Activated T-cell treated with anti-CD3 and anti-CD28 coated beads, Interleukin-2, amount 50 U/mL, for 72 hours (primary cell): ENCODE measurements around the gene NR2F1-AS1. TPM values are rescaled to one million over a fixed set of nuclear protein-coding genes. Genes with fewer than 3 reads are reported as not detected.

Source experiments
- ATAC-seq, 2 donors: fragments of 150-1000 bp; cut with Tn5 transposase; replicated peaks in 1 of 2; 2 replicates each; pipeline ENCODE4 v1.10.0; 2021; ENCODE audit warnings: moderate library complexity in 2 of 2, mild to moderate bottlenecking in 1 of 2
- DNase-seq, 2 donors: peaks; one replicate each; pipeline ENCODE4 v3.0.0; 2021 to 2022; ENCODE audit warnings: mixed read lengths in 1 of 2
- H3K27ac Mint-ChIP-seq: one replicate; pipeline ENCODE4 v1.8.0; 2022; ENCODE audit warnings: mild to moderate bottlenecking, moderate library complexity, mixed read lengths
- H3K27me3 Mint-ChIP-seq: one replicate; pipeline ENCODE4 v1.8.0; 2022; ENCODE audit warnings: low read depth, mixed read lengths
- H3K36me3 Mint-ChIP-seq, 2 donors: one replicate each; pipeline ENCODE4 v1.8.0; 2022; ENCODE audit warnings: mixed read lengths in 2 of 2, mild to moderate bottlenecking in 1 of 2; ENCODE audit not compliant: insufficient read depth in 2 of 2
- H3K4me1 Mint-ChIP-seq: one replicate; pipeline ENCODE4 v1.8.0; 2022; ENCODE audit warnings: low read depth, mixed read lengths
- H3K4me3 Mint-ChIP-seq, 2 donors: one replicate each; pipeline ENCODE4 v1.8.0; 2022; ENCODE audit warnings: mild to moderate bottlenecking in 2 of 2, mixed read lengths in 2 of 2, moderate library complexity in 2 of 2
- H3K9me3 Mint-ChIP-seq, 2 donors: one replicate each; pipeline ENCODE4 v1.8.0; 2022; ENCODE audit warnings: mixed read lengths in 2 of 2
- total RNA-seq, 2 donors: library from RNA; stranded (reverse); gene quantifications; one replicate each; pipeline ENCODE4 v1.2.3, GENCODE V29; 2022

Gene NR2F1-AS1
- total RNA-seq, 2 donors from 2014 or later: 0.41 to 0.93 TPM

- Mint-ChIP-seq H3K36me3 (peaks cover 7 to 8% of the 10 kb centered on the region in 2 donors), H3K9me3 (peaks cover 0 to 1% of the 10 kb centered on the region in 2 donors), H3K4me3 (no peak overlapping the region), H3K4me1 (peaks cover 34% of the 10 kb centered on the region), H3K27me3 (peaks cover 86% of the 10 kb centered on the region), H3K27ac (no peak overlapping the region)
- no peak for ATAC-seq
- no peak for DNase-seq
Observed at GRCh38 chr5:93589829-93590215, 8.8 kb upstream of the NR2F1-AS1 start.

- Mint-ChIP-seq H3K27ac (no peak overlapping the region), H3K27me3 (peaks cover 81% of the 10 kb centered on the region), H3K4me1 (peaks cover 34% of the 10 kb centered on the region), H3K9me3 (peaks cover 0 to 1% of the 10 kb centered on the region in 2 donors), H3K36me3 (peaks cover 4 to 7% of the 10 kb centered on the region in 2 donors), H3K4me3 (peak overlapping the region; percentile 24 to 74)
- DNase-seq (no peak), ATAC-seq (no peak)
Observed at GRCh38 chr5:93589152-93589828, 8.3 kb upstream of the NR2F1-AS1 start.

GRCh38 chr5:93588352-93589151, 7.5 kb upstream of the NR2F1-AS1 start:
- Mint-ChIP-seq H3K27ac (no peak overlapping the region), H3K27me3 (peaks cover 74% of the 10 kb centered on the region), H3K36me3 (peaks cover 4 to 7% of the 10 kb centered on the region in 2 donors), H3K4me3 (peak overlapping the region; percentile 74 to 76), H3K9me3 (peaks cover 0 to 1% of the 10 kb centered on the region in 2 donors), H3K4me1 (peaks cover 33% of the 10 kb centered on the region)
- DNase-seq (no peak), ATAC-seq (peak in 1 of 2 donors; percentile 18)

- H3K27ac Mint-ChIP-seq: peak overlapping the region; percentile 74
- DNase-seq (no peak), ATAC-seq (no peak)
- peaks cover 4 to 7% of the 10 kb centered on the region in 2 donors for H3K36me3 Mint-ChIP-seq
- H3K4me3 Mint-ChIP-seq: peak overlapping the region; percentile 59 to 76
- H3K4me1 Mint-ChIP-seq: peaks cover 25% of the 10 kb centered on the region
- peaks cover 66% of the 10 kb centered on the region for H3K27me3 Mint-ChIP-seq
- H3K9me3 Mint-ChIP-seq: peaks cover 0 to 1% of the 10 kb centered on the region in 2 donors
Observed at GRCh38 chr5:93587597-93588351, 6.8 kb upstream of the NR2F1-AS1 start.

- Mint-ChIP-seq H3K4me1 (peaks cover 25% of the 10 kb centered on the region), H3K9me3 (peaks cover 0 to 1% of the 10 kb centered on the region in 2 donors), H3K27me3 (peaks cover 58% of the 10 kb centered on the region), H3K36me3 (peaks cover 4 to 7% of the 10 kb centered on the region in 2 donors), H3K27ac (no peak overlapping the region), H3K4me3 (peak overlapping the region; percentile 59 to 76)
- ATAC-seq (no peak), DNase-seq (no peak)
Observed at GRCh38 chr5:93586736-93587596, 5.9 kb upstream of the NR2F1-AS1 start.

- H3K4me1 Mint-ChIP-seq: peaks cover 26% of the 10 kb centered on the region
- no peak overlapping the region for H3K27ac Mint-ChIP-seq
- peaks cover 51% of the 10 kb centered on the region for H3K27me3 Mint-ChIP-seq
- DNase-seq (no peak), ATAC-seq (no peak)
- peaks cover 4 to 7% of the 10 kb centered on the region in 2 donors for H3K36me3 Mint-ChIP-seq
- peaks cover 0 to 1% of the 10 kb centered on the region in 2 donors for H3K9me3 Mint-ChIP-seq
- peak overlapping the region; percentile 77 to 89 for H3K4me3 Mint-ChIP-seq
Observed at GRCh38 chr5:93585767-93586385, 4.9 kb upstream of the NR2F1-AS1 start.

DNA sequence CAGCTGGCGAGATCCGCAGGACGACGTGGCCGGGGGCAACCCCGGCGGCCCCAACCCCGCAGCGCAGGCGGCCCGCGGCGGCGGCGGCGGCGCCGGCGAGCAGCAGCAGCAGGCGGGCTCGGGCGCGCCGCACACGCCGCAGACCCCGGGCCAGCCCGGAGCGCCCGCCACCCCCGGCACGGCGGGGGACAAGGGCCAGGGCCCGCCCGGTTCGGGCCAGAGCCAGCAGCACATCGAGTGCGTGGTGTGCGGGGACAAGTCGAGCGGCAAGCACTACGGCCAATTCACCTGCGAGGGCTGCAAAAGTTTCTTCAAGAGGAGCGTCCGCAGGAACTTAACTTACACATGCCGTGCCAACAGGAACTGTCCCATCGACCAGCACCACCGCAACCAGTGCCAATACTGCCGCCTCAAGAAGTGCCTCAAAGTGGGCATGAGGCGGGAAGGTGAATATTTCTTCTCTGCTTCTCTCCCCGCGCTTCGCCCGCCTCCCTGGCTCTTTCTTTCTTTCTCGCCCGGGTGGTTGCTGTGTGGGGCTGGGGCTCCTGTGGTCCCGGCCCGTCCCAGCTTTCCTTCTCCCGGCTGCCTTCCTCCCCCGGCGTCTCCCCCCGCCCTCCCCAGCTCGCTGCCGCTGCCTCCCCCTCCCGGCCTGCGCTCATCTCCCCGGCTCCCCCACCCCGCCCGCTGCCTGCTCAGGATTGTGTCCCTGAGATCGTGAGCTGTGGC, 4.2 kb upstream of the NR2F1-AS1 start:
- Mint-ChIP-seq H3K27me3 (peaks cover 52% of the 10 kb centered on the region), H3K9me3 (peaks cover 0 to 1% of the 10 kb centered on the region in 2 donors), H3K27ac (no peak overlapping the region), H3K4me3 (peak overlapping the region; percentile 77 to 89), H3K4me1 (peaks cover 32% of the 10 kb centered on the region), H3K36me3 (peaks cover 4 to 9% of the 10 kb centered on the region in 2 donors)
- ATAC-seq (no peak), DNase-seq (no peak)

DNA sequence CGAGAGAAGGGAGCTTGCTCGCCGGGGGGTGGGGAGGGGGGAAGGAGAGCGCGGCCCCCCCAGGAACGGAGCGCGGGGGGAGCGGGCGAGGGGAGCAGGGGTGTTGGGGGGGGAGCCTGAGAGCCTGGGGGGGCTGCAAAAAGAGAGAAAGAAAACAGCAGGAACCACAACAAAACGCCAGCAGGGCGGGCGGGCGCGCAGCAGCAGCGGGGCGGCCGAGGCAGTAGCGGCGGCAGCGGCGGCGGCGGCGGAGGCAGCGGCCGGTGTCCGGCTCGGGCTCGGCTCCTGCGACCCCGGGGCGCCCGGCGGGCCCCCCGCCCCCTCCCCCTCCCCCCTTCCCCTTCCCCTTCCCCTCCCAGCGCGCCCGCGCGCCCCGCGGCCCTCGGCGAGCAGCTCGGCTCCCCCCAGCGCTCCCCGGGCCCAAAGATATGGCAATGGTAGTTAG, 3.6 kb upstream of the NR2F1-AS1 start:
- Mint-ChIP-seq H3K36me3 (peaks cover 4 to 9% of the 10 kb centered on the region in 2 donors), H3K4me3 (peak overlapping the region; percentile 37 to 55)

DNA sequence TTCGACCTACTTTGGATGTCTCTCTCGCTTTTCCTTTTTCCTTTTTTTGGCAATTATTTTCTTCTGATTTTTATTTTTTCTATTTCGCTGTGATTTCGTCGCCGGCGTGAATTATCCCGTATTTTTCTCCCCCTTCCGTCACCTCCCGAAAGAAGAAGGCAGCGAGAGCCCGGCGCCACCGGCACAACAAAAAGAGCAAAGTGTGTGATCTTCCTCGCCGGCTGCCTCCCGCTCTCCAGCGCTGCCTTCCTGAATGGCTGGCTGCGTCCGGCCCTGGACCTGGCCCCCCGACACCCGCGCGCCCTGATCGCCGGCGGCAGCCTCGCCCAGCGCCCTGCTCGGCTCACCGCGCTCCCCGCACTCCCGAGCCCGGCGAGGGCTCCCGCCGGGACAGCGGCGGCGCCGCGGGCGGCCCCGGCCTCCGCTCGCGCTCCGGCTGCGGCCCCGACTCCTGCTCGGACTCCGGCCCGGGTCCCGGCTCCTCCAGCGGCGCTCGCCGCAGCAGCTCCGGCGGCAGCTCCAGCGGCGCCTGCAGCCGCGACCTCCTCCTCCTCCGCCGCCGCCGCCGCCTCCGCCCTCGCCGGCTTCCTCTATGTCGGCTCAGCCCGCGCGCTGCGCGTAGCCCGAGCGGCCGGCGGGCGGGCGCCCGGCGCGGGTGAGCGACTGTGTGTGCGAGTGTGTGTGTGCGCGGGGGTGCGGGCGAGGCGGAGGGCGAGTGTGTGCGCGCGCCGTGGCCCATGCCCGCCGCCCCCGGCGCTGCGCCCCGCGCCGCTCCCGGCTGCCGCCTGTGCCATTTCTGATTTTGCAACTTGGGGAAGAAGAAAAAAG, 3.0 kb upstream of the NR2F1-AS1 start:
- Mint-ChIP-seq H3K4me3 (peak overlapping the region; percentile 37 to 55), H3K27ac (peak overlapping the region; percentile 79), H3K27me3 (peaks cover 41% of the 10 kb centered on the region), H3K9me3 (peaks cover 0 to 1% of the 10 kb centered on the region in 2 donors), H3K36me3 (peaks cover 4 to 8% of the 10 kb centered on the region in 2 donors), H3K4me1 (peaks cover 33% of the 10 kb centered on the region)
- DNase-seq: no peak
- ATAC-seq: peak; percentile 38 to 51

More for the DNA sequence above, 3.6 kb upstream of the NR2F1-AS1 start:
- Mint-ChIP-seq H3K27me3 (peaks cover 47% of the 10 kb centered on the region), H3K9me3 (peaks cover 0 to 1% of the 10 kb centered on the region in 2 donors), H3K4me1 (peaks cover 33% of the 10 kb centered on the region), H3K27ac (no peak overlapping the region)
- ATAC-seq (no peak), DNase-seq (no peak)

GRCh38 chr5:93583439-93583767, 2.4 kb upstream of the NR2F1-AS1 start:
- peaks cover 28% of the 10 kb centered on the region for H3K4me1 Mint-ChIP-seq
- ATAC-seq: no peak
- peaks cover 39% of the 10 kb centered on the region for H3K27me3 Mint-ChIP-seq
- no peak for DNase-seq
- no peak overlapping the region for H3K4me3 Mint-ChIP-seq
- H3K27ac Mint-ChIP-seq: peak overlapping the region; percentile 79
- peaks cover 4% of the 10 kb centered on the region in 2 donors for H3K36me3 Mint-ChIP-seq
- no peaks in the 10 kb centered on the region for H3K9me3 Mint-ChIP-seq
